Endodermal cell (in vitro differentiated cells): ENCODE measurements around the gene TMEM63A. TPM values are rescaled to one million over a fixed set of nuclear protein-coding genes. Genes with fewer than 3 reads are reported as not detected.

Experiments used
- DNase-seq: peaks from one replicate; pipeline ENCODE4 v3.0.0-alpha.2; 2017
- H3K27ac ChIP-seq: 2 replicates; pipeline ENCODE4 v1.5.1; 2013; ENCODE audit warnings: mild to moderate bottlenecking, low read depth, low read length, moderate library complexity
- H3K27me3 ChIP-seq: 2 replicates; pipeline ENCODE4 v1.6.1; 2013; ENCODE audit warnings: mild to moderate bottlenecking, low read length, moderate library complexity; ENCODE audit not compliant: insufficient read depth, control insufficient read depth, poor library complexity, severe bottlenecking
- H3K36me3 ChIP-seq: 2 replicates; pipeline ENCODE4 v1.7.0; 2013; ENCODE audit warnings: mild to moderate bottlenecking, low read length, moderate library complexity; ENCODE audit not compliant: control insufficient read depth, insufficient read depth
- H3K4me1 ChIP-seq: one replicate; pipeline ENCODE4 v1.7.0; 2013; ENCODE audit warnings: low read length; ENCODE audit not compliant: control insufficient read depth, insufficient read depth
- H3K4me3 ChIP-seq: 2 replicates; pipeline ENCODE4 v1.5.1; 2013; ENCODE audit warnings: mild to moderate bottlenecking, low read length, moderate library complexity
- H3K9ac ChIP-seq: 2 replicates; pipeline ENCODE4 v1.6.1; 2013; ENCODE audit warnings: mild to moderate bottlenecking, low read length, moderate library complexity; ENCODE audit not compliant: poor library complexity, severe bottlenecking; ENCODE audit errors: extremely low read depth
- H3K9me3 ChIP-seq: 2 replicates; pipeline ENCODE4 v1.6.1; 2013; ENCODE audit warnings: mild to moderate bottlenecking, low read length, moderate library complexity; ENCODE audit not compliant: control insufficient read depth
- H3K27ac Mint-ChIP-seq: 2 replicates; pipeline ENCODE4 v1.8.0; 2020; ENCODE audit warnings: mixed read lengths
- H3K27me3 Mint-ChIP-seq: 2 replicates; pipeline ENCODE4 v1.8.0; 2021; ENCODE audit warnings: mild to moderate bottlenecking, mixed read lengths; ENCODE audit not compliant: insufficient read depth
- H3K36me3 Mint-ChIP-seq: 2 replicates; pipeline ENCODE4 v1.8.0; 2020; ENCODE audit warnings: low read depth, mixed read lengths
- H3K4me1 Mint-ChIP-seq: 2 replicates; pipeline ENCODE4 v1.8.0; 2020; ENCODE audit warnings: mixed read lengths
- H3K4me3 Mint-ChIP-seq: 2 replicates; pipeline ENCODE4 v1.8.0; 2020; ENCODE audit warnings: mild to moderate bottlenecking, moderate library complexity, mixed read lengths
- H3K9me3 Mint-ChIP-seq: 2 replicates; pipeline ENCODE4 v1.8.0; 2020; ENCODE audit warnings: mild to moderate bottlenecking, mixed read lengths
- CTCF ChIP-seq: fragments of 200-600 bp; sonication (generic); conservative IDR thresholded peaks from 2 replicates; pipeline ENCODE4 v1.5.0; 2021; ENCODE audit warnings: antibody characterized with exemption, mild to moderate bottlenecking
- WGBS, 2 experiments: methylation state at CpG; one replicate each; pipeline versions ENCODE4 v1.1.5 to v1.1.7; 2013; ENCODE audit warnings: missing lambda C conversion rate in 2 of 2, mixed read lengths in 1 of 2; ENCODE audit not compliant: insufficient coverage in 1 of 2, insufficient read length in 1 of 2; 5-methylcytosine and 5-hydroxymethylcytosine counted together
- total RNA-seq, 2 donors: library from RNA; stranded (reverse); fragmentation: NEBNext Ultra II Directional in 1 of 2; extraction: Animal tissue kit (Norgen Biotek cat#: 25700) in 1 of 2; gene quantifications; 2 replicates in 1 of 2; 3 replicates in 1 of 2; pipeline ENCODE4 v1.2.1, GENCODE V29; 2021

Gene TMEM63A
- total RNA-seq, 2 donors from 2014 or later = 194 to 232 TPM

- H3K27ac Mint-ChIP-seq = no peak overlapping the region
- WGBS, 2 experiments = 86 to 90% methylated on average over 7 to 8 of the region's 8 CpGs
These were observed 13.4 kb downstream of the TMEM63A start for GRCh38 chr1:225868631-225869330.

GRCh38 chr1:225866981-225867380 is 15.2 kb downstream of the TMEM63A start:
- no peaks in the 10 kb centered on the region for H3K27me3 ChIP-seq
- H3K9me3 ChIP-seq = no peaks in the 10 kb centered on the region
- DNase-seq = no peak
- no peak overlapping the region for H3K9ac ChIP-seq
- Mint-ChIP-seq H3K27ac (no peak overlapping the region), H3K4me3 (no peak overlapping the region), H3K4me1 (no peaks in the 10 kb centered on the region), H3K27me3 (no peaks in the 10 kb centered on the region), H3K36me3 (peaks cover 88% of the 10 kb centered on the region), H3K9me3 (no peaks in the 10 kb centered on the region)
- H3K27ac ChIP-seq = no peak overlapping the region
- H3K4me3 ChIP-seq = no peak overlapping the region
- WGBS, 2 experiments = 86 to 94% methylated on average over 2 to 6 of the region's 6 CpGs
- no peak for TF ChIP-seq CTCF
- H3K36me3 ChIP-seq = peaks cover 98% of the 10 kb centered on the region
- no peaks in the 10 kb centered on the region for H3K4me1 ChIP-seq

More at GRCh38 chr1:225868631-225869330, 13.4 kb downstream of the TMEM63A start:
- H3K4me1 Mint-ChIP-seq = no peaks in the 10 kb centered on the region
- DNase-seq = no peak
- no peak overlapping the region for H3K9ac ChIP-seq
- no peak overlapping the region for H3K27ac ChIP-seq
- H3K4me1 ChIP-seq = no peaks in the 10 kb centered on the region
- no peak for TF ChIP-seq CTCF
- no peaks in the 10 kb centered on the region for H3K9me3 Mint-ChIP-seq
- H3K4me3 Mint-ChIP-seq = no peak overlapping the region
- H3K9me3 ChIP-seq = no peaks in the 10 kb centered on the region
- H3K4me3 ChIP-seq = no peak overlapping the region
- H3K36me3 ChIP-seq = peaks cover 98% of the 10 kb centered on the region
- H3K27me3 Mint-ChIP-seq = no peaks in the 10 kb centered on the region
- H3K36me3 Mint-ChIP-seq = peaks cover 85% of the 10 kb centered on the region
- H3K27me3 ChIP-seq = no peaks in the 10 kb centered on the region

- no peak for TF ChIP-seq CTCF
- Mint-ChIP-seq H3K9me3 (no peaks in the 10 kb centered on the region), H3K27me3 (no peaks in the 10 kb centered on the region), H3K4me1 (no peaks in the 10 kb centered on the region), H3K4me3 (no peak overlapping the region), H3K36me3 (peaks cover 88% of the 10 kb centered on the region), H3K27ac (no peak overlapping the region)
- no peak for DNase-seq
- H3K27ac ChIP-seq = no peak overlapping the region
- no peak overlapping the region for H3K9ac ChIP-seq
- H3K27me3 ChIP-seq = no peaks in the 10 kb centered on the region
- no peaks in the 10 kb centered on the region for H3K9me3 ChIP-seq
- WGBS, 2 experiments = 78 to 88% methylated on average over 3 to 8 of the region's 8 CpGs
- no peaks in the 10 kb centered on the region for H3K4me1 ChIP-seq
- peaks cover 98% of the 10 kb centered on the region for H3K36me3 ChIP-seq
- H3K4me3 ChIP-seq = no peak overlapping the region
These were observed 15.9 kb downstream of the TMEM63A start for GRCh38 chr1:225866061-225866837.
